ENCODE results near the gene PEAK3. TPM values are rescaled to one million over a fixed set of nuclear protein-coding genes. Genes with fewer than 3 reads are reported as not detected.

PEAK3 gene
- total RNA-seq, result 0.77 TPM
- long read RNA-seq, result 0 reads

- H3K27me3 ChIP-seq (ENCODE audit: low read depth), result peaks cover 38% of the 10 kb centered on the region
- H3K4me3 ChIP-seq, result peak within 1 kb of the TSS; percentile 64
- H3K27ac ChIP-seq (replicated peaks), result peak within 1 kb of the TSS; percentile 63
- no peaks in the 10 kb centered on the region for H3K9me3 ChIP-seq (replicated peaks)
- H3K36me3 ChIP-seq, result no peaks in the 10 kb centered on the region
- peaks cover 14% of the 10 kb centered on the region for H3K4me1 ChIP-seq
- TF ChIP-seq, protein P1, sequence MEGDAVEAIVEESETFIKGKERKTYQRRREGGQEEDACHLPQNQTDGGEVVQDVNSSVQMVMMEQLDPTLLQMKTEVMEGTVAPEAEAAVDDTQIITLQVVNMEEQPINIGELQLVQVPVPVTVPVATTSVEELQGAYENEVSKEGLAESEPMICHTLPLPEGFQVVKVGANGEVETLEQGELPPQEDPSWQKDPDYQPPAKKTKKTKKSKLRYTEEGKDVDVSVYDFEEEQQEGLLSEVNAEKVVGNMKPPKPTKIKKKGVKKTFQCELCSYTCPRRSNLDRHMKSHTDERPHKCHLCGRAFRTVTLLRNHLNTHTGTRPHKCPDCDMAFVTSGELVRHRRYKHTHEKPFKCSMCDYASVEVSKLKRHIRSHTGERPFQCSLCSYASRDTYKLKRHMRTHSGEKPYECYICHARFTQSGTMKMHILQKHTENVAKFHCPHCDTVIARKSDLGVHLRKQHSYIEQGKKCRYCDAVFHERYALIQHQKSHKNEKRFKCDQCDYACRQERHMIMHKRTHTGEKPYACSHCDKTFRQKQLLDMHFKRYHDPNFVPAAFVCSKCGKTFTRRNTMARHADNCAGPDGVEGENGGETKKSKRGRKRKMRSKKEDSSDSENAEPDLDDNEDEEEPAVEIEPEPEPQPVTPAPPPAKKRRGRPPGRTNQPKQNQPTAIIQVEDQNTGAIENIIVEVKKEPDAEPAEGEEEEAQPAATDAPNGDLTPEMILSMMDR (IDR thresholded peaks at IDR 0.05; ENCODE audit: borderline replicate concordance), result no peak
- intact Hi-C loops (cut with micrococcal nuclease), result no loop called here
- DNase-seq, result peak; percentile 87
Observed at GRCh38 chr19:2282062-2282861, at the start of gene PEAK3. Gene PEAK3, minus strand, starts transcription at chr19:2282175. Its CDS starts 1,244 bp downstream, at chr19:2280931.

DNA sequence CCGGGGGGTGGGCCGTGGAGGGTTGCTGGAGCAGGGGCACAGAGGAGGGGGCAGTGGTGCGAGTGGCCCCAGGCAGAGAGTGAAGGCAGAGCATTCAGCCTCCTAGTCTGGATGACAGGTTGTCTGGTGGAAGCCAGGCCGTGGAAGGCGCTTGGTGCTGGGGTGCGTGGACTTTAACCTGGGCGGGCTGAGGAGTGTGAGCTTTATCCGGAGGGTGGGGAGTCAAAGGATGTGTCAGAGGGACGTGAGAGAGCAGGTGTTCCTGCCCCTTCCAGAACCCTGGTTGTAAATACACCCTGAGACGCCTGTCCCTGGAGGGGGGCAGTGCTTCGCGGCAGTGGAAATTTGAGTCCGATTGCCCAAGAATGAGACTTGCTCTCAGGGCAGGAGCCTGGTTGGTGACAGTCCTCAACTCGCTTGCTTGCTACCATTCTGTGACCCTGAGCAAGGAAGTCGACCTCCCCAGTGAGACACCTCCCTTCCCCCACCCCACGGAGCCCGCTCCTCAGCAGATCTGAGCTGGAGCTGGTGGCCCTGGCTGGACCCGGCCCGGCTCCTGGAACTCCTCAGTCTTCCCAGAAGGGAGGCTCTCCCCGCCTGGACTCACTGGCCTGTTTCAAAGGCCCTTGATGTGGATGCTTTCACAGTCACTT, 48.8 kb upstream of the PEAK3 start:
- H3K9me3 ChIP-seq (replicated peaks), result no peaks in the 10 kb centered on the region
- no peaks in the 10 kb centered on the region for H3K27me3 ChIP-seq (ENCODE audit: low read depth)
- peaks cover 74% of the 10 kb centered on the region for H3K4me1 ChIP-seq
- no peak for DNase-seq
- H3K27ac ChIP-seq (replicated peaks), result no peak overlapping the region
- peaks cover 3% of the 10 kb centered on the region for H3K36me3 ChIP-seq
- no peak overlapping the region for H3K4me3 ChIP-seq
- intact Hi-C loops (cut with micrococcal nuclease), result no loop called here
- TF ChIP-seq, protein P1 (IDR thresholded peaks at IDR 0.05; ENCODE audit: borderline replicate concordance), result no peak

DNA sequence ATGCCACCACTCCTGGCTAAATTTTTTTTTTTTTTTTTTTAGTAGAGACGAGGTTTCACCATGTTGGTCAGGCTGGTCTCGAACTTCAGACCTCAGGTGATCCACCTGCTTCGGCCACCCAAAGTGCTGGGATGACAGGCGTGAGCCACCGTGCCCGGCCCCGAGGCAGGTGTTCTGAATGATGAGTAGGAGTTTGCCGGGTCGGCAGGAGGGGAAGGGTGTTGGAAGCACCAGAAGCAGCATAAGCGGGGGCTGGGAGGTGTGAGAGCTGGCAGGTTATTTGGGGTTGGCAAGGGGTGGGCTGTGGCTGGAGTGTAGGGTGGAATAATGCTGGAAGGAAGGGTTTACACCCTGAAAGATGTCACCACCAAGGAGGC, 48.3 kb upstream of the PEAK3 start:
- DNase-seq, result no peak
- Histone ChIP-seq H3K27ac (replicated peaks) (no peak overlapping the region), H3K27me3 (ENCODE audit: low read depth) (no peaks in the 10 kb centered on the region), H3K4me1 (peaks cover 74% of the 10 kb centered on the region), H3K4me3 (no peak overlapping the region), H3K9me3 (replicated peaks) (no peaks in the 10 kb centered on the region), H3K36me3 (peaks cover 7% of the 10 kb centered on the region)
- TF ChIP-seq, protein P1 (IDR thresholded peaks at IDR 0.05; ENCODE audit: borderline replicate concordance), result no peak
- intact Hi-C loops (cut with micrococcal nuclease), result no loop called here

DNA sequence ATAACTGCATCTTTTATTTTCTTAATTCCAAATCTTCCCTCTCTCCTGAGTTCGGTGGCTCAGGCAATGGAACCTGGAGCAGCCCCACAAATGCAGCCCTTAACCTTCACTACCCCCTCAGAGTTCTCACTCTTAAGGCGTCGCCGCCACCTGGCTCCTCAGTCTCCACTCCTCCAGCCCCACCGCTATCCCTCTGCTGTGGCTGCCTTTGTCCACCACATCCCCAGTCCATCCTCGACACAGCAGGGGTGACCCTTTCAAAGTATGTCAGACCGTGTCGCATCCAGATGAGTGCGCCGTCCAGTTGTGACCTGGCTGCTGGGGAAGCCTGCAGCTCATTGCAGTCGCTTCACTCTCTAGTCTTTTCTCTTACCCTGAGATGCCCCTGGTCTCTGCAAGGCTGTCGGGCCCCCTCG, 47.5 kb upstream of the PEAK3 start:
- H3K27me3 ChIP-seq (ENCODE audit: low read depth), result no peaks in the 10 kb centered on the region
- H3K27ac ChIP-seq (replicated peaks), result no peak overlapping the region
- H3K4me1 ChIP-seq, result peaks cover 74% of the 10 kb centered on the region
- intact Hi-C loops (cut with micrococcal nuclease), result no loop called here
- H3K4me3 ChIP-seq, result peak overlapping the region; percentile 97
- no peak for DNase-seq
- TF ChIP-seq, protein P1 (IDR thresholded peaks at IDR 0.05; ENCODE audit: borderline replicate concordance), result no peak
- H3K9me3 ChIP-seq (replicated peaks), result no peaks in the 10 kb centered on the region
- H3K36me3 ChIP-seq, result peaks cover 7% of the 10 kb centered on the region

DNA sequence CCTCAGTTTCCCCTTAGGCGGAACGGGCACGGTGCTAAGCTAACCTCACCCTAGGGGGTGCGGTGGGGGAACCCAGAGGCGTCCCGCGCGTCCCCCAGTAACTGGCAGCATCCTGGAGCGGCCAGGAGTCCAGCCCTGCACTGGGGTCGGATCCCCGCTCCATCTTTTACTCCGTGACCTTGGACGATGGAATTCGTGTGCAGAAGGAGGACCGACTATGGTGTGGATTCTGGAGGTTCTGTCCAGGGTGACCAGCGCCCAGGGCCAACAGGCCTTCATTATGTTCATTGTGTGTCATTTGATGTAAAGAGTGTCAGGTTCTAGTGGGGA, 47.1 kb upstream of the PEAK3 start:
- Histone ChIP-seq H3K4me3 (peak overlapping the region; percentile 97), H3K9me3 (replicated peaks) (no peaks in the 10 kb centered on the region), H3K27me3 (ENCODE audit: low read depth) (no peaks in the 10 kb centered on the region), H3K36me3 (peaks cover 10% of the 10 kb centered on the region), H3K4me1 (peaks cover 74% of the 10 kb centered on the region), H3K27ac (replicated peaks) (peak overlapping the region; percentile 88)
- TF ChIP-seq, protein P1 (IDR thresholded peaks at IDR 0.05; ENCODE audit: borderline replicate concordance), result no peak
- intact Hi-C loops (cut with micrococcal nuclease), result no loop called here
- no peak for DNase-seq

Measured in left ventricle myocardium inferior (tissue), 1 donor.